ENCODE data around the gene DUOXA2.

- TF ChIP-seq POLR2A (IDR thresholded peaks at IDR 0.05) = no peak
- TF ChIP-seq, protein P1, sequence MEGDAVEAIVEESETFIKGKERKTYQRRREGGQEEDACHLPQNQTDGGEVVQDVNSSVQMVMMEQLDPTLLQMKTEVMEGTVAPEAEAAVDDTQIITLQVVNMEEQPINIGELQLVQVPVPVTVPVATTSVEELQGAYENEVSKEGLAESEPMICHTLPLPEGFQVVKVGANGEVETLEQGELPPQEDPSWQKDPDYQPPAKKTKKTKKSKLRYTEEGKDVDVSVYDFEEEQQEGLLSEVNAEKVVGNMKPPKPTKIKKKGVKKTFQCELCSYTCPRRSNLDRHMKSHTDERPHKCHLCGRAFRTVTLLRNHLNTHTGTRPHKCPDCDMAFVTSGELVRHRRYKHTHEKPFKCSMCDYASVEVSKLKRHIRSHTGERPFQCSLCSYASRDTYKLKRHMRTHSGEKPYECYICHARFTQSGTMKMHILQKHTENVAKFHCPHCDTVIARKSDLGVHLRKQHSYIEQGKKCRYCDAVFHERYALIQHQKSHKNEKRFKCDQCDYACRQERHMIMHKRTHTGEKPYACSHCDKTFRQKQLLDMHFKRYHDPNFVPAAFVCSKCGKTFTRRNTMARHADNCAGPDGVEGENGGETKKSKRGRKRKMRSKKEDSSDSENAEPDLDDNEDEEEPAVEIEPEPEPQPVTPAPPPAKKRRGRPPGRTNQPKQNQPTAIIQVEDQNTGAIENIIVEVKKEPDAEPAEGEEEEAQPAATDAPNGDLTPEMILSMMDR (IDR thresholded peaks at IDR 0.05) = no peak
Observed at GRCh38 chr15:45121020-45121419, 6.9 kb downstream of the DUOXA2 start.

Measured in upper lobe of left lung (tissue), 4 donors.